PC-3 (cell line): Measurements from ENCODE around the gene ACBD4. TPM values are rescaled to one million over a fixed set of nuclear protein-coding genes. Genes with fewer than 3 reads are reported as not detected.

Experiments used
- ATAC-seq: fragments of 200-7000 bp; cut with Tn5 transposase; 2 replicates; pipeline ENCODE4 v1.9.1; 2020; ENCODE audit warnings: mild to moderate bottlenecking, moderate library complexity
- BruUV-seq: library from RNA; stranded (reverse); fragments of 400-500 nt; replicated peaks from 2 replicates; lab custom pipeline; 2021; lab: Mats Ljungman, UMichigan
- CTCF ChIA-PET: fragments of 300-600 bp; sonication (Branson Sonifier 250); formaldehyde crosslinking; loops from one replicate; lab custom pipeline; 2022; ENCODE audit warnings: antibody characterized with exemption; lab: Charles Lee
- POLR2A ChIA-PET: fragments of 300-600 bp; sonication (Branson Sonifier 250); formaldehyde crosslinking; loops from one replicate; lab custom pipeline; 2022; ENCODE audit warnings: antibody characterized with exemption; ENCODE audit not compliant: unreplicated experiment; lab: Charles Lee
- DNase-seq: peaks from one replicate; pipeline ENCODE4 v3.0.0-alpha.2; 2015
- H2AFZ ChIP-seq: fragments of 300-600 bp; sonication (generic); 2 replicates; pipeline ENCODE4 v1.6.0; 2016; ENCODE audit warnings: antibody characterized with exemption, low read length
- H3F3A ChIP-seq: fragments of 300-600 bp; sonication (generic); one replicate; pipeline ENCODE4 v1.6.0; 2017; ENCODE audit warnings: antibody characterized with exemption, low read length, control low read depth, mild to moderate bottlenecking; ENCODE audit not compliant: unreplicated experiment
- H3K27ac ChIP-seq: fragments of 300-600 bp; sonication (generic); 2 replicates; pipeline ENCODE4 v1.5.1; 2016; ENCODE audit warnings: mild to moderate bottlenecking, low read length
- H3K27me3 ChIP-seq: fragments of 300-600 bp; sonication (generic); 2 replicates; pipeline ENCODE4 v1.6.1; 2016; ENCODE audit warnings: low read length, mixed read lengths
- H3K36me3 ChIP-seq: fragments of 300-600 bp; sonication (generic); 2 replicates; pipeline ENCODE4 v1.6.1; 2016; ENCODE audit warnings: low read depth, mixed run types, low read length, mixed read lengths
- H3K4me1 ChIP-seq: fragments of 300-600 bp; sonication (generic); 2 replicates; pipeline ENCODE4 v1.5.1; 2016; ENCODE audit warnings: low read length; ENCODE audit not compliant: insufficient read depth
- H3K4me2 ChIP-seq: fragments of 300-600 bp; sonication (generic); 2 replicates; pipeline ENCODE4 v1.6.0; 2016; ENCODE audit warnings: low read length
- H3K4me3 ChIP-seq: fragments of 300-600 bp; sonication (generic); 2 replicates; pipeline ENCODE4 v1.5.1; 2016; ENCODE audit warnings: mild to moderate bottlenecking, low read length, mixed read lengths
- H3K79me2 ChIP-seq: fragments of 300-600 bp; sonication (generic); 2 replicates; pipeline ENCODE4 v1.6.1; 2017; ENCODE audit warnings: low read length, mixed read lengths
- H3K9ac ChIP-seq: fragments of 300-600 bp; sonication (generic); 2 replicates; pipeline ENCODE4 v1.6.0; 2016; ENCODE audit warnings: mild to moderate bottlenecking, low read length
- H3K9me2 ChIP-seq: fragments of 300-600 bp; sonication (generic); replicated peaks from 2 replicates; pipeline ENCODE4 v1.6.1; 2016; ENCODE audit warnings: mixed run types, low read length, mixed read lengths
- H3K9me3 ChIP-seq: fragments of 300-600 bp; sonication (generic); 2 replicates; pipeline ENCODE4 v1.6.1; 2016; ENCODE audit warnings: low read length, mixed read lengths
- H4K20me1 ChIP-seq: fragments of 300-600 bp; sonication (generic); 2 replicates; pipeline ENCODE4 v1.6.1; 2016; ENCODE audit warnings: low read length, mixed read lengths
- CTCF ChIP-seq: fragments of 300-600 bp; sonication (generic); conservative IDR thresholded peaks from 2 replicates; pipeline ENCODE4 v1.5.1; 2017; ENCODE audit warnings: antibody characterized with exemption, low read depth, mild to moderate bottlenecking, low read length
- EZH2 ChIP-seq: fragments of 300-600 bp; sonication (generic); IDR thresholded peaks from one replicate; pipeline ENCODE4 v1.6.1; 2017; ENCODE audit warnings: antibody characterized with exemption, mild to moderate bottlenecking, low read length; ENCODE audit not compliant: unreplicated experiment
- EZH2phosphoT487 ChIP-seq: fragments of 300-600 bp; sonication (generic); IDR thresholded peaks from 2 replicates; pipeline ENCODE4 v1.6.1; 2018; ENCODE audit warnings: mild to moderate bottlenecking, antibody characterized with exemption, low read length, borderline replicate concordance
- intact Hi-C: fragments of 100-400 bp; cut with micrococcal nuclease; formaldehyde crosslinking; loops from 2 replicates; pipeline ENCODE4 v1.9.0; 2023
- total RNA-seq: library from RNA; depleted of rRNA; stranded (reverse); fragments of >200 nt; gene quantifications from 2 replicates; pipeline ENCODE4 v1.2.3, GENCODE V29; 2014

The ACBD4 gene
- total RNA-seq, 1 experiment from 2014 or later, result 12.9 TPM

- TF ChIP-seq CTCF (no peak), EZH2phosphoT487 (no peak), EZH2 (no peak)
- BruUV-seq, result no TSS peak
- H3K36me3 ChIP-seq, result peaks cover 69% of the 10 kb centered on the region
- H3K4me1 ChIP-seq, result peaks cover 6% of the 10 kb centered on the region
- H3K27ac ChIP-seq, result no peak overlapping the region
- H3K4me2 ChIP-seq, result no peak overlapping the region
- H4K20me1 ChIP-seq, result no peaks in the 10 kb centered on the region
- no peaks in the 10 kb centered on the region for H3K9me2 ChIP-seq
- ATAC-seq (peak; percentile 27), DNase-seq (no peak)
- intact Hi-C loops, result no loop called here
- H3K79me2 ChIP-seq, result peaks cover 8% of the 10 kb centered on the region; the same call in 1 of the 2 replicates
- H3K9me3 ChIP-seq, result no peaks in the 10 kb centered on the region
- ChIA-PET CTCF (interaction anchor here (0.6 to 1.5 kb wide), 3 partner anchors 37 to 178 kb away, joined by 3 to 9 read pairs (median 5); partner anchors contain the start of gene ACBD4), POLR2A (interaction anchor here (1.0 kb wide), 1 partner anchor 37 kb away, joined by 3 read pairs; no protein-coding TSS in a partner anchor)
- no peaks in the 10 kb centered on the region for H3K27me3 ChIP-seq
- no peak overlapping the region for H2AFZ ChIP-seq
- H3F3A ChIP-seq, result peaks cover 4% of the 10 kb centered on the region
- no peak overlapping the region for H3K9ac ChIP-seq
- H3K4me3 ChIP-seq, result no peak overlapping the region
Measured at GRCh38 chr17:45098081-45098868, 37.2 kb upstream of the ACBD4 start.

DNA sequence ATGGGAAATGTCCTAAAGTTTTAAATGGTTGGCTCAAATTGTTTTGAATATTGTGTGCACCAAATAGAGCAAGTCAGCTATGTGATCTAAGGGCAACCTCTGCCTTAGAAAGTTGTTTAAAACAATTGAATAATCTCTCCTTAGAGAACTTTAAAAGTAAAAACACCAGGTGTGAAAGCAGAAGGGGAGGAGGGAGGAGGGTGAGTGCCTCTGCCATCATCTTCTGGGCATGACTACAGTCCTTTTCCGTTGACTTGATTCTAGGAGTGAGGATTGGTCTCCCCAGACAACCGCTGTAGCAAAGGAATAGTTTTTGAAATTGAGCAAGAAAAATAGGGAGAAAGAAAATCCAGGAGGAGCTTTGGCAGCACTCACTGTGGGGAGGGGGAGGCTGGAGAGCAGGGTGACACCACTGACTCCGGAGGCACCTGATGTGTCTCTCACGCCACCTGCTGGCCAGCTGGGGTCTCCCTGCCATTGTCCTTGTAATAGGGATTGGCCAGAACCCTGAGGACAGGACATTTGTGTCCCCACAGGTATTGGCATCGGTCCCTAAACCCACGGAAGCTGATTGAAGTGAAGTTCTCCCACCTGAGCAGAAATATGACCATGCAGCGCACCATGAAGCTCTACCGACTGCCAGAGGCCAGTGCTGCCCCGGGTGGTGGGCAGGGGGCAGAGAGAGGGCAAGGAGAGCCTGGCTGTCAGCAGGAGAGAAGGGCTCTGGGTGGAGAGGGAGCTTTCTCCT, 36.4 kb upstream of the ACBD4 start:
- BruUV-seq, result no TSS peak
- DNase-seq (peak; percentile 92), ATAC-seq (peak; percentile 98)
- no peak for TF ChIP-seq EZH2phosphoT487
- peak; percentile 98 for TF ChIP-seq CTCF
- TF ChIP-seq EZH2, result no peak
- Histone ChIP-seq H3K27ac (no peak overlapping the region), H3K9me2 (no peaks in the 10 kb centered on the region), H3K4me2 (no peak overlapping the region), H3K36me3 (peaks cover 72% of the 10 kb centered on the region), H2AFZ (no peak overlapping the region), H3K27me3 (no peaks in the 10 kb centered on the region), H4K20me1 (no peaks in the 10 kb centered on the region), H3F3A (no peaks in the 10 kb centered on the region), H3K9ac (no peak overlapping the region), H3K4me3 (no peak overlapping the region), H3K9me3 (no peaks in the 10 kb centered on the region), H3K79me2 (0 out of 2 replicates have a peak, but pooled peaks cover 1% of the 10 kb centered on the region), H3K4me1 (no peaks in the 10 kb centered on the region)
- ChIA-PET CTCF (interaction anchor here (0.6 to 1.5 kb wide), 4 partner anchors 36 to 179 kb away, joined by 3 to 9 read pairs (median 4); partner anchors contain the start of gene ACBD4), POLR2A (interaction anchor here (1.0 kb wide), 1 partner anchor 38 kb away, joined by 3 read pairs; no protein-coding TSS in a partner anchor)
- intact Hi-C loops, result no loop called here
